Forelimb muscle (tissue), 1 donor: ENCODE measurements around the gene PHETA1. TPM values are rescaled to one million over a fixed set of nuclear protein-coding genes. Genes with fewer than 3 reads are reported as not detected.
"Not testable (repeated sequence)": the region's sequence is repeated elsewhere in the genome, so short reads cannot be mapped to it uniquely, and the experiment has no call there.

Source experiments
- DNase-seq: peaks from one replicate; pipeline ENCODE4 v3.0.0-alpha.2; 2013; ENCODE audit warnings: low read depth
- polyA plus RNA-seq: library from polyadenylated mRNA; unstranded; fragments of 120-200 nt; gene quantifications from one replicate; pipeline ENCODE4 v1.2.1, GENCODE V29; 2013; ENCODE audit not compliant: insufficient read length

The PHETA1 gene
- polyA plus RNA-seq, 1 donor, result 8.1 TPM

DNA sequence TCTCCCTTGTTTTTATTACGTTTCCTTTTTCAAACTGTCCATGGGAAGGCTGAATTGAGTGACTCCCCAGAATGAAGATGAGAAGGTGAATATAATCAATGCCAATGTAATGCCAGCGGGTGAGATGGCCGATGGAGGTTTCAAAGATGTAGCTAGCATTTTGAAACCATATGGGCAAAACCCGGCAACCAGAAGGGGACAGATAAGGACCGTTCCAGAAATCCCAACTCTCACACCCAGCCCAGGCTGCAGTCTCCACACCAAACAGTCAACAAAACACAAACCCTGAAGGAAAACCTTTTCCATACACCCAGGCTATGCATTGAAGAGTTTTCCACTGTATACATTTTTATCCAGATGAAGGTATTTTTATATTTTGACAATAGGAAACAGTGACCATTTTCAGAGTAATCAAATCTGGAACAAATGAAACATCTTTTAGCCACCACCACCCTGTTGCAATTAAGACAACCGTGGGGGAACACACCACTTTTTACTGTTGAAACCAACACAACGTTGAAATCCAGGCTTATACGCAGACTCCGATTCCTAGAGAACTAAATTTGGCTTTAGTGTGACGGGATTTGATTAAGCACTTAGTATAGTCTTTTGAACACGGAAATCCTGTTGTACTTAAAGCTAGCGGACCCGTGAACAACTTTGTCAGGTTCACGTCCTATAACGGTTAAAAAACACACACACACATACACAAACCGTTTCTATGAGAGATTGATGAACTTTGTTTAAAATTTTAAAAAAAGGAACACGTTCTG, 19.0 kb downstream of the PHETA1 start:
- no peak for DNase-seq

- DNase-seq, result no peak
These were observed 19.7 kb downstream of the PHETA1 start for GRCh38 chr12:111349101-111349747.

- DNase-seq, result no peak
These were observed 20.8 kb downstream of the PHETA1 start for GRCh38 chr12:111347891-111348644.

DNA sequence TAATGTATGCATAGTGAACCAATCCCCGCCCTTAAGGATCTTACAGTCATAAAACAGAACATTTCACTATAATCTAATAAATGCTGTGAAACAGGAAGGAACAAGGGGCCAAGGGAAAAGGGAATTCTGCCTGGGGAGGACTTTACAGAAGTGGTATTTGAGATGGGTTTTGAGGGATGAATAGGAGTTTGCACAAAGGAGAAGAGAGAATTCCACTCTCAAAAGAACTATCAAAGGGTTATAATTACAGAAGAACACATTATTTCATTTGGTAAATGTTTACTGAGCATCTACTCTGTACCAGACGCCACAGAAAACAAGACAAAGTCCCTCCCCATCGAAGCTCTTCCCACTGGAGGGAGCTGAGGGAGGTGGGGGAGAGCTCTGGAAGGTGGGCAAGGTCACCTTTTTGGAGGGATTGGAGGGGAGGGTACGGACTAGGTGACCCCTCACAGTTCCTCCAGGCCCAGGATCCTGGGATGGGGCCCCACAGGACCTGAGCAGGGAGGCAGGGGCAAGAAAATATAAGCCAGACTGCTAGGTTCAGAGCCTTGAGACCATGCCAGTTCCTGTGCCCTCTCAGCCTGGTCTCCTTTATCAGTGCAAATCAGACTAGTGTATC, 24.5 kb downstream of the PHETA1 start:
- DNase-seq, result no peak

- no peak for DNase-seq
These were observed 25.7 kb downstream of the PHETA1 start for GRCh38 chr12:111343181-111343580.

DNA sequence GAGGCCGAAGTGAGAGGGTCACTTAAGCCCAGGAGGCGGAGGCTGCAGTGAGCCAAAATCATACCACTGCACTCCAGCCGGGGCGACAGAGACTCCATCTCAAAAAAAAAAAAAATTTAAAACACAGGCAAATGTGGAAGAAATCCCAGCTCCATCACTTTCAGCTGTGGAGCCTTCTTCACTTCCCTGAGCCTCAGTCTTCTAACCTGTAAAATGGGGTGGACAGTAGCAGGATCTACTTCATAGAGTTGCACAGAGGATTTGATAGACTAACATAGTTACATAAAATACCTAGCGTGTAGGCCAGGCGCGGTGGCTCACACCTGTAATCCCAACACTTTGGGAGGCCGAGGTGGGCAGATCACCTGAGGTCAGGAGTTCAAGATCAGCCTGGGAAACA, 26.5 kb downstream of the PHETA1 start:
- DNase-seq, result no peak

- no peak for DNase-seq
These were observed 27.3 kb downstream of the PHETA1 start for GRCh38 chr12:111341426-111342065.

DNA sequence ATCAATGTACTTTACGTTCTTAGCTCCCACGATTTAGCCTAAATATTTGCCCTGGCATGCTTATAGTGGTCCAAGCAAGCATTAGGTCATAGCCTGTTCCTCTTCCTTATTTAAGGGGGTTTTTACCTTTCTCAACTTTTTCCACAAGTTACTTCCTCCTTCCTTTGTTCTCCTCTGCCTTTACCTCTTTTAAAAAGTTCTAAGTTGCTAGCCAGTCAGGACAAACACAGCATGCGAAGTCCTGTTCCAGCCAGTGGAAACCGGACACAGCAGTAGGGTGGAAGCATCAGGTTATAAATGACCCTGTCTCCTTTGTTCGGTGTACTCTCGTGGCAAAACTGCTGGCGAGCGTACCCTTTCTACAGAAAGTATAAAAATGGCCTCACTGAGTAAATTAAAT, 28.2 kb downstream of the PHETA1 start:
- DNase-seq, result not testable (repeated sequence)

- DNase-seq, result no peak
These were observed 28.7 kb downstream of the PHETA1 start for GRCh38 chr12:111340231-111340630.

DNA sequence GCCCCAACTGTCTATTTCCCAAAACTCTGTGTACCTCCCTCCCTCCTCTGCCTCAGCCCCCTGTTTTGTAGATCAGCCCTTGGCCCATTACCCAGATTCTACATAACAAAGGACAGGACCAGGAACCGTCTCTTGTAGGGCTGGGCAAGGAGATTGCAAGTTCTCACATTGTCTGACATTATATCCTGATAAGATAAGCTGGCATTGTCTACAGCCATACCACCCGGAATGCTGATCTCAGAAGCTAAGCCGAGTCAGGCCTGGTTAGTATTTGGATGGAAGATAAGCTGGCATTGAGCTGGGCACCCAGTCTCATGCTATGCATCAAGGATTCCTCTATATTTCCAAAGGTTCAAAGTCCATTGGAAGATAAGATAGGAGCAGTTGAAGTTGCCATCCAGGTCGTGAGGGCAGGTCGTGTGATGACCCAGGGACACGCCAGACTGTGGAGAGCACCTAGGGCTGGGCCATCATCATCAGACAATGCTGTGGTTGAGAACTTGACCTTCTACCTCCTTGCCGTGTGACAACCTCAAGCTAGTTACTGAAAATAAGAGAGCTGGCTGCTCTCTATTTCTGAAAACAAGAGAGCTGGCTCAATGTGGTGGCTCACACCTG, 29.5 kb downstream of the PHETA1 start:
- DNase-seq, result no peak

DNA sequence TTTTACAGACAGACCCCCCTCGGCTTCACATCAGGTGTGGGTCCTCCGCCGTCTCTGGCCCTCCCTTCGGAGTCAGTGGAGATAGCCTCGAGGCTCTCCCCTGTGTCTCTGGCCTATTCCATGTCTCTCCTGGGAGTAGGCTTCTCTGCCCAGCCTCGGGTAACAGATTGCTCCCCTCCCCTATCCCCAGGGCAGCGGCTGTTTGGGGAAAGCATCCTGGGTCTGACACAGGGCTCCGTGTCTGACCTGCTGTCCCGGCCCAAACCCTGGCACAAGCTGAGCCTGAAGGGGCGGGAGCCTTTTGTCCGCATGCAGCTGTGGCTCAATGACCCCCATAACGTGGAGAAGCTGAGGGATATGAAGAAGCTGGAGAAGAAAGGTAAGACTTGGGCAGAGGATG, 30.8 kb downstream of the PHETA1 start:
- no peak for DNase-seq

DNA sequence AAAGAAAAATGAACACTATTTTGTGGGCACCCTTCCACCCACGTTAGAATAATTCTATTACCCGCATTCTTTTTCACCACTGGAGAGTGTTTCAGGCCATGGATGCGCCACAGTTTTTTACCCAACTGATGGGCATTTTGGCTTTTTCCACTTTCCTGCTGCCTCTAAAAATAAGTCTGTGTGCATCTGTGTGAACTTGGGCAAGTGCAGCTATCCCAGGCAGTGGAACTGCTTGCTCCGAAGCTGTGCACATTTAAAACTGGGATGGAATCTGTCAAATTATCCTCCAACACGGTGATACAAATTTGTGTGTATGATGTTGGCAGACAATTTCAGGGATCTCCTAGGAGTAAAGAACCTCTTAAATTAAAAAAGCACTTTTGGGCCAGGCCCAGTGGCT, 31.5 kb downstream of the PHETA1 start:
- DNase-seq, result no peak

- not testable (repeated sequence) for DNase-seq
These were observed 32.5 kb downstream of the PHETA1 start for GRCh38 chr12:111336411-111336810.

GRCh38 chr12:111335811-111336210, 33.1 kb downstream of the PHETA1 start:
- DNase-seq, result no peak

GRCh38 chr12:111335301-111335700, 33.6 kb downstream of the PHETA1 start:
- DNase-seq, result not testable (repeated sequence)

DNA sequence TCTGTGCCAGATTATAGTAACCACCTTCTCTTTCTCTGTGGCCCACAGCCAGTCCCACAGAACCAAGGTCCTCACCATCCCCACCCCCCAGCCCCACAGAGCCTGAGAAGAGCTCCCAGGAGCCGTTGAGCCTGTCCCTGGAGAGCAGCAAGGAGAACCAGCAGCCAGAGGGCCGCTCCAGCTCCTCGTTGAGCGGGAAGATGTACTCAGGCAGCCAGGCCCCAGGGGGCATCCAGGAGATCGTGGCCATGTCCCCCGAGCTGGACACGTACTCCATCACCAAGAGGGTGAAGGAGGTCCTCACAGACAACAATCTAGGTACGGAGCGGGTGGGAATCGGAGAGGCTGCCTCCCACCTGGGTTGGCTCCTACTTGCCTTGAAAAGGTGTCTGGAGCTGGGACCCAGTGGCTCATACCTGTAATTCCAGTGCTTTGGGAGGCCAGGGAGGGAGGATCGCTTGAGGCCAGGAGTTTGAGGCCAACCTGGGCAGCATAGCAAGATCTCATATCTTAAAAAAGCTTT, 34.4 kb downstream of the PHETA1 start:
- no peak for DNase-seq

DNA sequence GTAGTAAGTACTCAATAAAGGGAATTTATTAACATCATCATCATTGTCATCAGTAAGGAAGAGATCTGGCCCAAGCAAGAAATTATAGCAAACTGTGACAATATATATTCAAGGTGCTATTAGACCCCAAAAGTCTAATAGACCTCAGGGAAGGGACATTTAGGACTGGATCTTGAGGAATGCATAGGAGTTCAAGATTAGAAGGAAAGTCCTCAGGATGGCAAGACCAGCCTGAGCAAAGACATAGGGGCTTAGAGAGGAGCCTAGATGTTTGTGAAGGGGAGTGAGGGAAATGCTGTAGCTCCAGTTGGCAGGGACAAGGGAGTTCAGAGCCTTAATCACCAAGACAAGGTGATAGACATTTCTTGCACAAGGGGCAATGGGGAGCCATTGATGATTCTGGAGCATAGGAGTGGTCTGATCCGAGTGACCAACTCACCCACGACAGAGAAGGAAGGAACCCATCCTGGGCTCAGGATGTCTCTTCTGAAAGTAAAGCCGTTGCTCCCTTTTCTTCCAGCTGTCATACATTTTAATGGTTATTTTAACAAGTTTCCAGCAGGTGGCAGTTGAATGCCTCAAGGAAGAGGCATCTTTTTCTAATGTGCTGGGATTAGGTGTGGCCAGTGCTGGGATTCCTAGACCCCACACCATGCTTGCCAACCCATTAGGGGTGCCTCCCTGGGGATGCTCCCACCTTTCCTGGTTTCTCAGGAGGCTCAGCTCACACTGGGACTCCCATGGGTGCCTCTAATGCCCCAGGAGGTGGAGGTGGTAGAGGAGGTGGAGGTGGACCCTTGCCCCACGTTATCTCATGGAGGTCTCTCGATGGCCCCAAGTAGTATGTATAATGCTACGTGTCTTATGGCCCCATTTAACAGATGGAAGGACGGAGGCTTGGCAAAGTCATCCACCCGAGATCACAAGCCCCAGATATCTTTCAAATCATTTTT, 37.8 kb downstream of the PHETA1 start:
- no peak for DNase-seq

- DNase-seq, result no peak
These were observed 40.8 kb downstream of the PHETA1 start for GRCh38 chr12:111328138-111328537.

DNA sequence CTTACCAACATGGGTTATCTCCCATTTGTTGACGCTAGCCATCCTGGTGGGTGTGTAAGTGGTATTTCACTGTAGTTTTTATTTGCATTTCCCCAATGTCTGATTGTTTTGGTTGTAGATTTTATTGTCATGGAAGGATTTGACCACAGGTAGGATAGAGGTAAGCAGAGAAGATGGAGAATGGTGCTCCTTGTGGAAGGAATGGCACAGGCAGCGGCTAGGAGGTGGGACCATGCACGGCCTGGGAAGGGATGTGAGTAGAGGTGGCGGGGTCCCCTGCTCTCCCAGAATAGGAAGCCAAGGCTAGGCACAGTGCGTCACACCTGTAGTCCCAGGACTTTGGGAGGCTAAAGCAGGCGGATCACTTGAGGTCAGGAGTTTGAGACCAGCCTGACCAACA, 41.4 kb downstream of the PHETA1 start:
- DNase-seq, result no peak
